Mesenchymal stem cell (in vitro differentiated cells and primary cell): Measurements from ENCODE around the gene MSX1.

Experiments
- DNase-seq: peaks from one replicate; pipeline ENCODE4 v3.0.0-alpha.2; 2013
- H2AFZ ChIP-seq: one replicate; pipeline ENCODE4 v1.6.1; 2013; ENCODE audit warnings: low read depth, mild to moderate bottlenecking, control low read depth, inconsistent platforms, low read length, moderate library complexity
- H2AK5ac ChIP-seq: 2 replicates; pipeline ENCODE4 v1.6.1; 2013; ENCODE audit warnings: low read length, moderate library complexity, mild to moderate bottlenecking, inconsistent platforms; ENCODE audit not compliant: severe bottlenecking
- H2BK120ac ChIP-seq: one replicate; pipeline ENCODE4 v1.6.1; 2013; ENCODE audit warnings: low read depth, mild to moderate bottlenecking, inconsistent platforms, low read length, moderate library complexity
- H2BK12ac ChIP-seq, 2 experiments: one replicate each; pipeline ENCODE4 v1.6.1; 2013; ENCODE audit warnings: inconsistent platforms in 2 of 2, low read length in 2 of 2, mild to moderate bottlenecking in 2 of 2, moderate library complexity in 2 of 2, control low read depth in 1 of 2
- H2BK15ac ChIP-seq: one replicate; pipeline ENCODE4 v1.6.1; 2013; ENCODE audit warnings: mild to moderate bottlenecking, low read depth, inconsistent platforms; ENCODE audit not compliant: poor library complexity, severe bottlenecking
- H2BK5ac ChIP-seq: 2 replicates; pipeline ENCODE4 v1.6.1; 2013; ENCODE audit warnings: low read depth, mild to moderate bottlenecking, low read length, control low read depth, inconsistent platforms; ENCODE audit not compliant: poor library complexity, severe bottlenecking
- H3K14ac ChIP-seq, 2 experiments: one replicate each; pipeline ENCODE4 v1.6.1; 2013; ENCODE audit warnings: inconsistent platforms in 2 of 2, low read length in 2 of 2, control low read depth in 1 of 2, mild to moderate bottlenecking in 1 of 2, moderate library complexity in 1 of 2
- H3K18ac ChIP-seq, 2 experiments: one replicate each; pipeline ENCODE4 v1.6.1; 2013; ENCODE audit warnings: inconsistent platforms in 2 of 2, low read length in 2 of 2, control low read depth in 1 of 2, low read depth in 1 of 2, mild to moderate bottlenecking in 1 of 2
- H3K23ac ChIP-seq, 2 experiments: one replicate each; pipeline ENCODE4 v1.6.1; 2013; ENCODE audit warnings: inconsistent platforms in 2 of 2, low read length in 2 of 2, mild to moderate bottlenecking in 2 of 2, moderate library complexity in 2 of 2, control low read depth in 1 of 2
- H3K27ac ChIP-seq: 2 replicates; pipeline ENCODE4 v1.5.1; 2013; ENCODE audit warnings: mild to moderate bottlenecking, moderate library complexity, low read length, control low read depth, inconsistent platforms; ENCODE audit not compliant: poor library complexity, severe bottlenecking
- H3K27me3 ChIP-seq, 2 experiments: 2 replicates each; pipeline versions ENCODE4 v1.6.1 to v1.7.0; 2013; ENCODE audit warnings: low read length in 2 of 2, mild to moderate bottlenecking in 2 of 2, moderate library complexity in 2 of 2, control low read depth in 1 of 2, inconsistent platforms in 1 of 2; ENCODE audit not compliant: control insufficient read depth in 1 of 2, insufficient read depth in 1 of 2
- H3K36me3 ChIP-seq, 2 experiments: 2 replicates each; pipeline versions ENCODE4 v1.6.1 to v1.7.0; 2013; ENCODE audit warnings: low read length in 2 of 2, control low read depth in 1 of 2, inconsistent platforms in 1 of 2, low read depth in 1 of 2, mild to moderate bottlenecking in 1 of 2; ENCODE audit not compliant: insufficient read depth in 2 of 2, control insufficient read depth in 1 of 2
- H3K4ac ChIP-seq, 2 experiments: one replicate each; pipeline ENCODE4 v1.6.1; 2013; ENCODE audit warnings: inconsistent platforms in 2 of 2, low read length in 2 of 2, mild to moderate bottlenecking in 2 of 2, moderate library complexity in 2 of 2, control low read depth in 1 of 2, low read depth in 1 of 2
- H3K4me1 ChIP-seq: 2 replicates; pipeline ENCODE4 v1.6.1; 2013; ENCODE audit warnings: low read depth, low read length, control low read depth; ENCODE audit not compliant: control insufficient read depth, insufficient read depth
- H3K4me2 ChIP-seq: 2 replicates; pipeline ENCODE4 v1.6.1; 2013; ENCODE audit warnings: low read length, mild to moderate bottlenecking, inconsistent platforms; ENCODE audit not compliant: poor library complexity, severe bottlenecking
- H3K4me3 ChIP-seq, 2 experiments: 2 replicates each; pipeline versions ENCODE4 v1.5.1 to v1.7.0; 2013; ENCODE audit warnings: low read length in 2 of 2, mild to moderate bottlenecking in 2 of 2, control low read depth in 1 of 2, low read depth in 1 of 2; ENCODE audit not compliant: insufficient read depth in 1 of 2
- H3K79me1 ChIP-seq: replicated peaks from 2 replicates; pipeline ENCODE4 v1.6.1; 2013; ENCODE audit warnings: mild to moderate bottlenecking, control low read depth, low read length, inconsistent platforms; ENCODE audit not compliant: poor library complexity, severe bottlenecking
- H3K9ac ChIP-seq: 2 replicates; pipeline ENCODE4 v1.7.0; 2013; ENCODE audit warnings: mild to moderate bottlenecking, low read length, moderate library complexity
- H3K9me3 ChIP-seq: 2 replicates; pipeline ENCODE4 v1.7.0; 2013; ENCODE audit warnings: mild to moderate bottlenecking, low read length; ENCODE audit not compliant: control insufficient read depth
- H4K8ac ChIP-seq: one replicate; pipeline ENCODE4 v1.6.1; 2013; ENCODE audit warnings: inconsistent platforms, mild to moderate bottlenecking, low read length, moderate library complexity
- H4K91ac ChIP-seq: one replicate; pipeline ENCODE4 v1.6.1; 2013; ENCODE audit warnings: mild to moderate bottlenecking, low read length, inconsistent platforms
- WGBS: methylation state at CpG from one replicate; pipeline ENCODE4 v1.1.7; 2013; ENCODE audit warnings: mixed read lengths; 5-methylcytosine and 5-hydroxymethylcytosine counted together

MSX1 gene

GRCh38 chr4:4875611-4876010, 16.1 kb downstream of the MSX1 start:
- no peak overlapping the region for H3K4me3 ChIP-seq
- H3K18ac ChIP-seq: no peak overlapping the region
- H3K9me3 ChIP-seq: no peaks in the 10 kb centered on the region
- peaks cover 3% of the 10 kb centered on the region for H3K4me1 ChIP-seq
- H2BK5ac ChIP-seq: no peak overlapping the region
- H4K91ac ChIP-seq: no peak overlapping the region
- no peak overlapping the region for H3K4ac ChIP-seq
- H3K9ac ChIP-seq: no peak overlapping the region
- no peak overlapping the region for H2BK15ac ChIP-seq
- no peak overlapping the region for H2AFZ ChIP-seq
- H2BK12ac ChIP-seq: no peak overlapping the region
- no peak overlapping the region for H2AK5ac ChIP-seq
- no peak overlapping the region for H2BK120ac ChIP-seq
- H3K27me3 ChIP-seq: peaks cover 53 to 64% of the 10 kb centered on the region in 2 experiments
- no peak overlapping the region for H4K8ac ChIP-seq
- no peaks in the 10 kb centered on the region for H3K36me3 ChIP-seq
- no peak for DNase-seq
- no peak overlapping the region for H3K4me2 ChIP-seq
- WGBS: 75% methylated on average over 5 of the region's 5 CpGs
- no peaks in the 10 kb centered on the region for H3K79me1 ChIP-seq
- no peak overlapping the region for H3K23ac ChIP-seq
- H3K27ac ChIP-seq: no peak overlapping the region
- H3K14ac ChIP-seq: no peak overlapping the region

DNA sequence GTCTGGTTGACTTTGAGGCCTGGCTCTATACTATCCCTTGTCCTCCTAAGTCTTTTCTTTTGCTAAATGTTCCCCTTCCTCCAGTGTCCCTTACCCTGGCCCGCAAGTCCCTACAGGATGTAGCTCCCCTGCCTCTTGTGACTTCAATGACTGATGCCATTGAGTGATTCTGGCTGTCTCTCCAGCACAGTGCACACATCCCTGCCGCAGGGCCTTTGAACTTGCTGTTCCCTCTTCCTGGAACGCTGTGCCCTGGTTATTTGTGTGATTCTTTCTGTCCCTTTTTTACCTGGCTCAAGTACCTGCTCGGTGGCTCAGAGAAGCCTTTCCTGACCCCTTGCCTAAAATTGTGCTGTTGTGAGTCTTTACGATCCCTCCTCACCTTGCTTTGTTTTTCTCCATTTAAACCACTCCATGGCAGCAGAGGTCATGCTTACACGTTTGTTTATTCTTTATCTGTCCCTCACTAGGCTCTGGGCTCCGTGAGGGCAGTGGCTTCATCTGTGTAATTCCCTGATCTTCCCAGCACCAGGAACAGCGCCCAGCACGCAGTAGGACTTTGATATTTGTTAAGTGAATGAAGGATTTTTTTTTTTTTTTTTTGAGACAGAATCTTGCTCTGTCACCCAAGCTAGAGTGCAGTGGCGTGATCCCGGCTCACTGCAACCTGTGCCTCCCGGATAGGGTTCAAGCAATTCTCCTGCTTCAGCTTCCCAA, 17.6 kb downstream of the MSX1 start:
- Histone ChIP-seq H3K36me3 (no peaks in the 10 kb centered on the region), H2BK5ac (no peak overlapping the region), H4K8ac (no peak overlapping the region), H3K4me1 (peaks cover 3% of the 10 kb centered on the region), H3K9me3 (no peaks in the 10 kb centered on the region), H3K4me3 (no peak overlapping the region), H3K27ac (no peak overlapping the region), H3K18ac (no peak overlapping the region), H2BK120ac (no peak overlapping the region), H3K79me1 (no peaks in the 10 kb centered on the region), H3K27me3 (peaks cover 39 to 50% of the 10 kb centered on the region in 2 experiments), H4K91ac (no peak overlapping the region), H3K14ac (no peak overlapping the region), H3K9ac (no peak overlapping the region), H2AFZ (no peak overlapping the region), H2AK5ac (no peak overlapping the region), H2BK15ac (no peak overlapping the region), H2BK12ac (no peak overlapping the region), H3K4ac (no peak overlapping the region), H3K23ac (no peak overlapping the region), H3K4me2 (no peak overlapping the region)
- DNase-seq: no peak
- 74% methylated on average over 12 of the region's 12 CpGs for WGBS

DNA sequence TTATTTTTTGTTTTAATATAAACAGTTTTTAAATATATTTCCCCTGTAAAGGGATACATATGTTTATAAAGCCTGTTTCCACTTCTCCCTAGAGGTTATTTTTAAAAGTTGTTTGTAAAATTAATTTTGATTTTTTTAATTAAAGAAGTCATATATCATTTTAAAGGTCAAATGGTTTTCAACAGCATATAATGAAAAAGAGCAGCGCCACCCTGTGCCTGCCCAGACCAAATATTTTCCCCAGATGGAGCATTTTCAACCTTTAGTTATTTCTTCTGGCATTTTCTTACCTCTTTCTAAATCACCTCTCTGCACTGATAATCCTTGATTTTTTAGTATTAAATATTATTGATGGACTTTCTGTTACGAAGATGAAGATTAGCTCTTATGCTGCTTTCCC, 21.0 kb downstream of the MSX1 start:
- no peak overlapping the region for H3K4me3 ChIP-seq
- no peak overlapping the region for H2BK15ac ChIP-seq
- 57% methylated on average over 1 of the region's 2 CpGs for WGBS
- no peak overlapping the region for H3K27ac ChIP-seq
- H2AFZ ChIP-seq: no peak overlapping the region
- peak; percentile 18 for DNase-seq
- no peaks in the 10 kb centered on the region for H3K4me1 ChIP-seq
- no peak overlapping the region for H4K91ac ChIP-seq
- no peaks in the 10 kb centered on the region for H3K79me1 ChIP-seq
- no peak overlapping the region for H3K4me2 ChIP-seq
- peaks cover 5 to 27% of the 10 kb centered on the region in 2 experiments for H3K27me3 ChIP-seq
- H2AK5ac ChIP-seq: no peak overlapping the region
- H2BK5ac ChIP-seq: no peak overlapping the region
- H3K18ac ChIP-seq: no peak overlapping the region
- H4K8ac ChIP-seq: no peak overlapping the region
- H3K9me3 ChIP-seq: no peaks in the 10 kb centered on the region
- H3K36me3 ChIP-seq: no peaks in the 10 kb centered on the region
- no peak overlapping the region for H2BK120ac ChIP-seq
- no peak overlapping the region for H3K14ac ChIP-seq
- H3K4ac ChIP-seq: no peak overlapping the region
- no peak overlapping the region for H3K23ac ChIP-seq
- H2BK12ac ChIP-seq: no peak overlapping the region
- peak overlapping the region; percentile 80 for H3K9ac ChIP-seq

GRCh38 chr4:4881432-4881831, 22.0 kb downstream of the MSX1 start:
- WGBS: 90% methylated on average over 1 of the region's 2 CpGs

More at GRCh38 chr4:4881432-4881831, 22.0 kb downstream of the MSX1 start:
- no peak overlapping the region for H3K9ac ChIP-seq
- no peak overlapping the region for H3K14ac ChIP-seq
- H3K23ac ChIP-seq: no peak overlapping the region
- H3K4me3 ChIP-seq: no peak overlapping the region
- H3K4me1 ChIP-seq: no peaks in the 10 kb centered on the region
- H2AFZ ChIP-seq: no peak overlapping the region
- DNase-seq: no peak
- H3K9me3 ChIP-seq: no peaks in the 10 kb centered on the region
- H4K8ac ChIP-seq: no peak overlapping the region
- H3K4ac ChIP-seq: no peak overlapping the region
- no peak overlapping the region for H2BK12ac ChIP-seq
- no peaks in the 10 kb centered on the region for H3K79me1 ChIP-seq
- H2BK15ac ChIP-seq: no peak overlapping the region
- H3K27me3 ChIP-seq: peaks cover 0 to 23% of the 10 kb centered on the region in 2 experiments
- no peak overlapping the region for H3K4me2 ChIP-seq
- H2AK5ac ChIP-seq: no peak overlapping the region
- H3K36me3 ChIP-seq: no peaks in the 10 kb centered on the region
- no peak overlapping the region for H3K27ac ChIP-seq
- H2BK120ac ChIP-seq: no peak overlapping the region
- no peak overlapping the region for H4K91ac ChIP-seq
- H3K18ac ChIP-seq: no peak overlapping the region
- H2BK5ac ChIP-seq: no peak overlapping the region
